ENCODE data around the gene RBBP8NL.

Gene RBBP8NL

GRCh38 chr20:62387933-62388635, 39.3 kb downstream of the RBBP8NL start:
- Histone ChIP-seq H3K79me2 (ENCODE audit: insufficient read depth, low read length) (peaks cover 65% of the 10 kb centered on the region), H3K36me3 (ENCODE audit: insufficient read depth, low read length) (peaks cover 21% of the 10 kb centered on the region; the same call in 1 of the 2 replicates)

GRCh38 chr20:62387219-62387913, 40.0 kb downstream of the RBBP8NL start:
- Histone ChIP-seq H3K36me3 (ENCODE audit: insufficient read depth, low read length) (peaks cover 21% of the 10 kb centered on the region; the same call in 1 of the 2 replicates), H3K27me3 (ENCODE audit: insufficient read depth, low read length, poor library complexity, severe bottlenecking) (peaks cover 5% of the 10 kb centered on the region), H3F3A (ENCODE audit: low read depth) (no peaks in the 10 kb centered on the region; the same call in 1 of the 2 replicates), H3K9me2 (replicated peaks; ENCODE audit: low read depth, low read length) (no peaks in the 10 kb centered on the region), H3K4me1 (ENCODE audit: insufficient read depth, low read length, poor library complexity, severe bottlenecking) (peaks cover 26% of the 10 kb centered on the region), H3K4me2 (ENCODE audit: low read depth, low read length, poor library complexity, severe bottlenecking) (peak overlapping the region; percentile 88), H3K9ac (ENCODE audit: low read depth, low read length, poor library complexity, severe bottlenecking) (peak overlapping the region; percentile 98), H3K4me3 (ENCODE audit: low read length, poor library complexity, severe bottlenecking) (peak overlapping the region; percentile 98), H3K9me3 (ENCODE audit: insufficient read depth, low read depth, low read length) (no peaks in the 10 kb centered on the region), H3K79me2 (ENCODE audit: insufficient read depth, low read length) (peaks cover 65% of the 10 kb centered on the region), H2AFZ (ENCODE audit: low read length) (no peak overlapping the region), H4K20me1 (ENCODE audit: insufficient read depth, low read length, poor library complexity, severe bottlenecking) (peaks cover 40% of the 10 kb centered on the region)
- TF ChIP-seq EZH2phosphoT487 (IDR thresholded peaks at IDR 0.05; ENCODE audit: borderline replicate concordance) (no peak), CTCF (conservative IDR thresholded peaks at IDR 0.05; ENCODE audit: low read length) (no peak)

More at GRCh38 chr20:62387933-62388635, 39.3 kb downstream of the RBBP8NL start:
- Histone ChIP-seq H3K4me1 (ENCODE audit: insufficient read depth, low read length, poor library complexity, severe bottlenecking) (peaks cover 26% of the 10 kb centered on the region), H3K9ac (ENCODE audit: low read depth, low read length, poor library complexity, severe bottlenecking) (peak overlapping the region; percentile 98), H3K27me3 (ENCODE audit: insufficient read depth, low read length, poor library complexity, severe bottlenecking) (peaks cover 5% of the 10 kb centered on the region), H3F3A (ENCODE audit: low read depth) (no peaks in the 10 kb centered on the region; the same call in 1 of the 2 replicates), H2AFZ (ENCODE audit: low read length) (no peak overlapping the region), H3K9me3 (ENCODE audit: insufficient read depth, low read depth, low read length) (no peaks in the 10 kb centered on the region), H3K9me2 (replicated peaks; ENCODE audit: low read depth, low read length) (no peaks in the 10 kb centered on the region), H3K4me3 (ENCODE audit: low read length, poor library complexity, severe bottlenecking) (peak overlapping the region; percentile 98), H3K4me2 (ENCODE audit: low read depth, low read length, poor library complexity, severe bottlenecking) (peak overlapping the region; percentile 88), H4K20me1 (ENCODE audit: insufficient read depth, low read length, poor library complexity, severe bottlenecking) (peaks cover 40% of the 10 kb centered on the region)
- TF ChIP-seq EZH2phosphoT487 (IDR thresholded peaks at IDR 0.05; ENCODE audit: borderline replicate concordance) (no peak), CTCF (conservative IDR thresholded peaks at IDR 0.05; ENCODE audit: low read length) (no peak)

DNA sequence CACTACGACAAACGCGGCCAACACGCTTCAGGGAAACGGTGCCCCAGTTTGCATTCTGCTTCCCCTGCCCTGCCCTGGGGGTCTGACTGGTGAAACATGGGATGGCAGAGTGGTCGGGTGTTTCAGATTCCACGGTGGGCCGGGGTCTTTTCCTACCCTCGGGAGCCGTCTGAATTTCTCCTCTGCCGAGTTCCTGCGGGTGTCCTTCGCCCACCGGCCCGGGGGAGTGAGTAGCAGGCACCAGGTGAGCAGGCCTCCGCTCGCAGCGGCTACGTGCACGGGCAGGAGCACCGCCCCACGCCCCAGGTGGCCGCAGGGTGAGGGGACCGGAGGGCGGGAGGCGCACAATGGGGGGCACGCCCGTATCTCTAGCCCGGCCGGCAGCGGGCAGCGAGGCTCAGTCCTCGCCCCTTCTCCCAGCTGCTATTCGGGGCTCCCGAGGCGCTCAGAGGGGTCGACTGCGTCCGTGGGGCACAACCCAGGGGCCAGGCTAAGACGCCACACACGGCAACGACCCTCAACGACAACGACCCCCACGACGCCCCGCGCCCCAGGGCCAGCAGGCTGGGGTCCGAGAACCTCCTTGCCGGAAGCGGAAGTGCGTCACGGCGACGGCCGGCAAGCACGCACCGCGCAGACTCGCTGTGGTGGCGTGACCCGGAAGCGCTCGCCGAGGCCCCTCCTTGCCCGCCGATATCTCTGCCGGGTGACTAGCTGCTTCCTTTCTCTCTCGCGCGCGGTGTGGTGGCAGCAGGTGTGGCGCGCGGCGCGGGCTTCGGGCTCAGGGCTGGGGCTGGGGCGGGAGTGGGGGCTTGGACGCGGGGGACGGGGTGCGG, 40.7 kb downstream of the RBBP8NL start, which contains the start of gene RPS21:
TSS of gene RPS21 (plus strand) at position 721 of the 836 bp plus-strand sequence. CDS start 236 bp downstream, outside the sequence.
- Histone ChIP-seq H3K9ac (ENCODE audit: low read depth, low read length, poor library complexity, severe bottlenecking) (peak within 1 kb of the TSS; percentile 98), H3K4me3 (ENCODE audit: low read length, poor library complexity, severe bottlenecking) (peak within 1 kb of the TSS; percentile 98), H3K79me2 (ENCODE audit: insufficient read depth, low read length) (peaks cover 65% of the 10 kb centered on the region), H3K36me3 (ENCODE audit: insufficient read depth, low read length) (peaks cover 21% of the 10 kb centered on the region; the same call in 1 of the 2 replicates), H3K9me3 (ENCODE audit: insufficient read depth, low read depth, low read length) (no peaks in the 10 kb centered on the region), H2AFZ (ENCODE audit: low read length) (peak within 1 kb of the TSS; percentile 68), H3K27me3 (ENCODE audit: insufficient read depth, low read length, poor library complexity, severe bottlenecking) (peaks cover 5% of the 10 kb centered on the region), H3K9me2 (replicated peaks; ENCODE audit: low read depth, low read length) (no peaks in the 10 kb centered on the region), H3F3A (ENCODE audit: low read depth) (no peaks in the 10 kb centered on the region; the same call in 1 of the 2 replicates), H4K20me1 (ENCODE audit: insufficient read depth, low read length, poor library complexity, severe bottlenecking) (peaks cover 40% of the 10 kb centered on the region), H3K4me2 (ENCODE audit: low read depth, low read length, poor library complexity, severe bottlenecking) (peak within 1 kb of the TSS; percentile 94), H3K4me1 (ENCODE audit: insufficient read depth, low read length, poor library complexity, severe bottlenecking) (peaks cover 26% of the 10 kb centered on the region)
- TF ChIP-seq CTCF (conservative IDR thresholded peaks at IDR 0.05; ENCODE audit: low read length) (no peak), EZH2phosphoT487 (IDR thresholded peaks at IDR 0.05; ENCODE audit: borderline replicate concordance) (no peak)
